ENCODE measurements around the gene DHX8. TPM values are rescaled to one million over a fixed set of nuclear protein-coding genes. Genes with fewer than 3 reads are reported as not detected.

The DHX8 gene
- polyA plus RNA-seq, 3 donors = 21.8 to 35.6 (median 26.5) TPM

DNA sequence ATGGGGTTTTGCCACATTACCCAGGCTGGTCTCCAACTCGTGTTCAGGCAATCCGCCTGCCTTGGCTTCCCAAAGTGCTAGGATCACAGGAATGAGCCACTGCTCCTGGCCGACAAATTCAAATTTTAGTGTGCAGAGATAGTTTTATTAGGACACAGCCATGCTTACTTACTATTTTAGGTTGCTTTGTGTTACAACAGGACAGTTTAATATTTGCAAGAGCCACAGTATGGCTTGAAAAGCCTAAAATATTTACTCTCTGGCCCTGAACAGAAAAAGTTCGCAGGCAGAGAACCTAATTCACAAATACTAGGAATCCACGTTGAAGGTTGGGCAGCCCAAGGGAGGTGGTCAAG, 75.0 kb downstream of the DHX8 start:
- Histone ChIP-seq H4K20me1 (ENCODE audit: insufficient read depth, low read length) (no peaks in the 10 kb centered on the region), H3K9me3 (replicated peaks in 1 of 2; ENCODE audit: control insufficient read depth in 1 of 2, insufficient read depth in 1 of 2, low read length in 2 of 2) (no peaks in the 10 kb centered on the region), H3K27ac (ENCODE audit: low read depth in 1 of 2, low read length in 2 of 2) (no peak overlapping the region), H3K9ac (ENCODE audit: insufficient read depth, low read length, poor library complexity, severe bottlenecking) (no peak overlapping the region), H3K27me3 (ENCODE audit: control insufficient read depth in 2 of 2, insufficient read depth in 2 of 2, low read length in 2 of 2) (peaks cover 25 to 36% of the 10 kb centered on the region in 2 donors), H2AFZ (ENCODE audit: insufficient read depth, low read depth, low read length, poor library complexity, severe bottlenecking) (no peak overlapping the region), H3K36me3 (replicated peaks in 1 of 2; ENCODE audit: control insufficient read depth in 1 of 2, insufficient read depth in 2 of 2, low read length in 2 of 2) (no peaks in the 10 kb centered on the region), H3K4me2 (replicated peaks; ENCODE audit: extremely low read depth, low read length, poor library complexity, severe bottlenecking) (no peak overlapping the region), H3K4me1 (ENCODE audit: control insufficient read depth in 1 of 2, insufficient read depth in 2 of 2, low read length in 2 of 2) (peaks cover 18 to 23% of the 10 kb centered on the region in 2 donors), H3K4me3 (replicated peaks in 1 of 3; ENCODE audit: low read depth in 2 of 3, low read length in 3 of 3) (no peak overlapping the region), H3K79me2 (ENCODE audit: insufficient read depth, low read length) (no peaks in the 10 kb centered on the region)
- DNase-seq = no peak
- H3K4me3 Mint-ChIP-seq = no peak overlapping the region
- H3K9me3 Mint-ChIP-seq = peaks cover 0 to 8% (median 0%) of the 10 kb centered on the region in 7 donors
- H3K27ac Mint-ChIP-seq = peak overlapping the region in 1 of 7 donors; percentile 12
- WGBS (ENCODE audit: insufficient coverage) = 93% methylated on average over 3 of the region's 5 CpGs
- TF ChIP-seq, protein P1, sequence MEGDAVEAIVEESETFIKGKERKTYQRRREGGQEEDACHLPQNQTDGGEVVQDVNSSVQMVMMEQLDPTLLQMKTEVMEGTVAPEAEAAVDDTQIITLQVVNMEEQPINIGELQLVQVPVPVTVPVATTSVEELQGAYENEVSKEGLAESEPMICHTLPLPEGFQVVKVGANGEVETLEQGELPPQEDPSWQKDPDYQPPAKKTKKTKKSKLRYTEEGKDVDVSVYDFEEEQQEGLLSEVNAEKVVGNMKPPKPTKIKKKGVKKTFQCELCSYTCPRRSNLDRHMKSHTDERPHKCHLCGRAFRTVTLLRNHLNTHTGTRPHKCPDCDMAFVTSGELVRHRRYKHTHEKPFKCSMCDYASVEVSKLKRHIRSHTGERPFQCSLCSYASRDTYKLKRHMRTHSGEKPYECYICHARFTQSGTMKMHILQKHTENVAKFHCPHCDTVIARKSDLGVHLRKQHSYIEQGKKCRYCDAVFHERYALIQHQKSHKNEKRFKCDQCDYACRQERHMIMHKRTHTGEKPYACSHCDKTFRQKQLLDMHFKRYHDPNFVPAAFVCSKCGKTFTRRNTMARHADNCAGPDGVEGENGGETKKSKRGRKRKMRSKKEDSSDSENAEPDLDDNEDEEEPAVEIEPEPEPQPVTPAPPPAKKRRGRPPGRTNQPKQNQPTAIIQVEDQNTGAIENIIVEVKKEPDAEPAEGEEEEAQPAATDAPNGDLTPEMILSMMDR (IDR thresholded peaks at IDR 0.05) = no peak
- peaks cover 26% of the 10 kb centered on the region for H3K4me1 Mint-ChIP-seq
- H3K36me3 Mint-ChIP-seq = no peaks in the 10 kb centered on the region
- peaks cover 38 to 46% (median 43%) of the 10 kb centered on the region in 3 donors for H3K27me3 Mint-ChIP-seq (ENCODE audit: low read depth in 3 of 3)
- intact Hi-C loops (cut with micrococcal nuclease) = no loop called here

DNA sequence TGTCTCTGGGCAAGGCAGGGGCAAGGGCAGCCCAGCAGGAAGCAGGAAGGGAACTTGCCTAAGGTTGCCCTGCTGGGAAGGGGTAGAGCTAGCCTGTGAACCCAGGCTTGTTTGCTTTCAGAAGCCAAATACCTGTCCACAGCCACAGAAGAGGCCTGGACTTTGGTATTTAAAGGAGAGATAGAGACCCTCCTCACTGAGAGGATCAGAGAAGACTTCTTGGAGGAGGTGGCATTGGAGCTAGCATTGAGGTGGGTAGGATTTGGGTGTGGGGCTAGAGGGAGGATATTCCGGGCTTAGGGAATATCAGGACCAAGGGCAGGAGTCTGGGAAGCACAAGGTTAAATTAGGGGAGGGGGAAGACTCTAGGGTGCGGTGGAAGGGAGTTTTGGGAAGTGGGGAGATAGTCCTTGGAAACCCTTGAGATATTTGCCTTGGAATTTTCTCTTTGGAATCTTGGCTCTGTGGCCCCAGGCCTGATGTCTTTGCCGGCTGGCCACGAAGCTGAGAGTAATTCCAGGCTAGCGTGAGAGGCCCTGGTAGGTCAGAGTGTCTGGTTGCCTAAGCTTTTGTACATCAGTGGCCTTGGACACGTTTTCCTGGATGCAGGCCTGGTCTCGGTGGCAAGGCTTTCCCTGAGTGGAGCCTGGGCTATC, 75.5 kb downstream of the DHX8 start:
- Histone ChIP-seq H3K4me3 (replicated peaks in 1 of 3; ENCODE audit: low read depth in 2 of 3, low read length in 3 of 3) (no peak overlapping the region), H4K20me1 (ENCODE audit: insufficient read depth, low read length) (no peaks in the 10 kb centered on the region), H3K27ac (ENCODE audit: low read depth in 1 of 2, low read length in 2 of 2) (no peak overlapping the region), H2AFZ (ENCODE audit: insufficient read depth, low read depth, low read length, poor library complexity, severe bottlenecking) (no peak overlapping the region), H3K36me3 (replicated peaks in 1 of 2; ENCODE audit: control insufficient read depth in 1 of 2, insufficient read depth in 2 of 2, low read length in 2 of 2) (no peaks in the 10 kb centered on the region), H3K4me1 (ENCODE audit: control insufficient read depth in 1 of 2, insufficient read depth in 2 of 2, low read length in 2 of 2) (peaks cover 18 to 23% of the 10 kb centered on the region in 2 donors), H3K9me3 (replicated peaks in 1 of 2; ENCODE audit: control insufficient read depth in 1 of 2, insufficient read depth in 1 of 2, low read length in 2 of 2) (no peaks in the 10 kb centered on the region), H3K4me2 (replicated peaks; ENCODE audit: extremely low read depth, low read length, poor library complexity, severe bottlenecking) (no peak overlapping the region), H3K27me3 (ENCODE audit: control insufficient read depth in 2 of 2, insufficient read depth in 2 of 2, low read length in 2 of 2) (peaks cover 27 to 36% of the 10 kb centered on the region in 2 donors), H3K79me2 (ENCODE audit: insufficient read depth, low read length) (no peaks in the 10 kb centered on the region), H3K9ac (ENCODE audit: insufficient read depth, low read length, poor library complexity, severe bottlenecking) (no peak overlapping the region)
- peaks cover 0 to 8% (median 0%) of the 10 kb centered on the region in 7 donors for H3K9me3 Mint-ChIP-seq
- peaks cover 38 to 45% (median 40%) of the 10 kb centered on the region in 3 donors for H3K27me3 Mint-ChIP-seq (ENCODE audit: low read depth in 3 of 3)
- intact Hi-C loops (cut with micrococcal nuclease) = no loop called here
- DNase-seq = no peak
- H3K36me3 Mint-ChIP-seq = no peaks in the 10 kb centered on the region
- peak overlapping the region in 1 of 7 donors; percentile 12 for H3K27ac Mint-ChIP-seq
- TF ChIP-seq, protein P1 (IDR thresholded peaks at IDR 0.05) = no peak
- peak overlapping the region in 1 of 2 donors; percentile 64 for H3K4me3 Mint-ChIP-seq
- H3K4me1 Mint-ChIP-seq = peaks cover 26% of the 10 kb centered on the region
- 96% methylated on average over 7 of the region's 7 CpGs for WGBS (ENCODE audit: insufficient coverage)
